SK-N-SH (cell line): ENCODE measurements around the gene IPCEF1. TPM values are rescaled to one million over a fixed set of nuclear protein-coding genes. Genes with fewer than 3 reads are reported as not detected.
A peak's percentile ranks its signal among the peaks of the same experiment; 100 is the strongest.
"Not testable (repeated sequence)": the region's sequence is repeated elsewhere in the genome, so short reads cannot be mapped to it uniquely, and the experiment has no call there.

ENCODE experiments used
- CTCF ChIA-PET: fragments of 300-600, 350-600 bp; formaldehyde crosslinking; extraction: SDS; loops from one replicate; lab custom pipeline; 2021; lab: Yijun Ruan, JAX
- POLR2A ChIA-PET: fragments of 350-600 bp; sonication (Branson Sonifier 250); formaldehyde crosslinking; extraction: SDS; loops from one replicate; lab custom pipeline; 2020; ENCODE audit warnings: antibody characterized with exemption, inconsistent platforms; lab: Yijun Ruan, JAX
- DNase-seq: peaks from one replicate; pipeline ENCODE4 v3.0.0; 2012
- H2AFZ ChIP-seq: fragments of 200-600 bp; sonication (generic); 2 replicates; pipeline ENCODE4 v1.8.1; 2016; ENCODE audit warnings: antibody characterized with exemption, mild to moderate bottlenecking, low read depth
- H3F3A ChIP-seq: fragments of 200-600 bp; sonication (generic); replicated peaks from 2 replicates; pipeline ENCODE3; 2016; ENCODE audit warnings: antibody characterized with exemption, mild to moderate bottlenecking; ENCODE audit not compliant: insufficient read depth
- H3K27ac ChIP-seq, 2 experiments: fragments of 200-500 bp in 1 of 2; fragments of 200-600 bp in 1 of 2; sonication (Bioruptor generic) in 1 of 2; sonication (generic), shearing (Covaris generic) in 1 of 2; 2 replicates each; pipeline versions ENCODE4 v1.5.1 to v1.6.1; 2014 to 2016; ENCODE audit warnings: low read depth in 2 of 2, inconsistent platforms in 1 of 2, low read length in 1 of 2, mild to moderate bottlenecking in 1 of 2, mixed read lengths in 1 of 2
- H3K27me3 ChIP-seq: fragments of 200-600 bp; sonication (generic), shearing (Covaris generic); 2 replicates; pipeline ENCODE4 v1.6.1; 2016; ENCODE audit warnings: mixed run types; ENCODE audit not compliant: insufficient read depth
- H3K36me3 ChIP-seq, 2 experiments: fragments of 200-500 bp in 1 of 2; fragments of 200-600 bp in 1 of 2; sonication (Bioruptor generic) in 1 of 2; sonication (generic) in 1 of 2; replicated peaks in 1 of 2; 2 replicates each; pipeline versions ENCODE3 to v1.5.1; 2014 to 2016; ENCODE audit warnings: low read length in 1 of 2, mild to moderate bottlenecking in 1 of 2; ENCODE audit not compliant: insufficient read depth in 2 of 2, control insufficient read depth in 1 of 2
- H3K4me1 ChIP-seq, 2 experiments: fragments of 200-500 bp in 1 of 2; fragments of 200-600 bp in 1 of 2; sonication (Bioruptor generic) in 1 of 2; sonication (generic), shearing (Covaris generic) in 1 of 2; 2 replicates each; pipeline versions ENCODE4 v1.5.1 to v1.6.1; 2014 to 2016; ENCODE audit warnings: low read depth in 1 of 2, low read length in 1 of 2, mixed run types in 1 of 2; ENCODE audit not compliant: insufficient read depth in 2 of 2, control insufficient read depth in 1 of 2
- H3K4me2 ChIP-seq: fragments of 200-600 bp; sonication (generic), shearing (Covaris generic); 2 replicates; pipeline ENCODE4 v1.6.1; 2017; ENCODE audit warnings: mixed run types
- H3K4me3 ChIP-seq, 2 experiments: fragments of 200-500 bp in 1 of 2; fragments of 200-600 bp in 1 of 2; sonication (Bioruptor generic) in 1 of 2; sonication (generic), shearing (Covaris generic) in 1 of 2; 2 replicates each; pipeline versions ENCODE4 v1.5.1 to v1.8.1; 2014 to 2016; ENCODE audit warnings: low read depth in 2 of 2, inconsistent platforms in 1 of 2, low read length in 1 of 2, mild to moderate bottlenecking in 1 of 2, mixed read lengths in 1 of 2, moderate library complexity in 1 of 2
- H3K79me2 ChIP-seq: fragments of 200-600 bp; sonication (generic); 2 replicates; pipeline ENCODE4 v1.8.1; 2017; ENCODE audit warnings: mild to moderate bottlenecking; ENCODE audit not compliant: insufficient read depth
- H3K9ac ChIP-seq: fragments of 200-600 bp; sonication (generic); 2 replicates; pipeline ENCODE4 v1.6.1; 2017; ENCODE audit warnings: mixed run types
- H3K9me2 ChIP-seq: fragments of 200-600 bp; sonication (generic); 2 replicates; pipeline ENCODE4 v1.6.1; 2017; ENCODE audit warnings: mixed run types
- H3K9me3 ChIP-seq: fragments of 200-600 bp; sonication (generic); 2 replicates; pipeline ENCODE4 v1.6.1; 2017; ENCODE audit warnings: mixed run types, mild to moderate bottlenecking, moderate library complexity
- H4K20me1 ChIP-seq: fragments of 200-600 bp; sonication (generic); 2 replicates; pipeline ENCODE4 v1.6.1; 2017; ENCODE audit warnings: mild to moderate bottlenecking, mixed run types; ENCODE audit not compliant: insufficient read depth
- CHD2 ChIP-seq: fragments of 150-350 bp; IDR thresholded peaks from 2 replicates; pipeline ENCODE4 v1.6.1; 2018; ENCODE audit warnings: low read length; ENCODE audit not compliant: partially characterized antibody
- EP300 ChIP-seq, 2 experiments: IDR thresholded peaks; 2 replicates each; pipeline versions ENCODE4 v1.4.0 to v1.6.1; 2012; ENCODE audit warnings: borderline replicate concordance in 1 of 2, low read depth in 1 of 2, low read length in 1 of 2
- EZH2phosphoT487 ChIP-seq: fragments of 200-600 bp; sonication (generic); IDR thresholded peaks from 2 replicates; pipeline ENCODE4 v1.6.1; 2017; ENCODE audit warnings: low read depth, mixed run types, mild to moderate bottlenecking, antibody characterized with exemption, moderate library complexity, borderline replicate concordance
- FOSL2 ChIP-seq: IDR thresholded peaks from 2 replicates; pipeline ENCODE4 v1.4.0; 2012; ENCODE audit warnings: low read depth, mild to moderate bottlenecking, moderate library complexity, borderline replicate concordance
- JUND ChIP-seq: IDR thresholded peaks from 2 replicates; pipeline ENCODE4 v1.4.0; 2012
- MEF2A ChIP-seq: IDR thresholded peaks from 2 replicates; pipeline ENCODE4 v1.4.0; 2012; ENCODE audit warnings: low read depth, borderline replicate concordance
- MXI1 ChIP-seq: IDR thresholded peaks from 2 replicates; pipeline ENCODE4 v1.6.1; 2012; ENCODE audit warnings: mild to moderate bottlenecking, low read depth, low read length, improper control_type of control experiment
- NRF1 ChIP-seq: IDR thresholded peaks from 2 replicates; pipeline ENCODE4 v1.6.1; 2012; ENCODE audit warnings: low read depth, mild to moderate bottlenecking, low read length
- POLR2AphosphoS5 ChIP-seq: IDR thresholded peaks from 2 replicates; pipeline ENCODE4 v1.6.1; 2012; ENCODE audit warnings: low read depth, low read length
- RAD21 ChIP-seq: IDR thresholded peaks from 2 replicates; pipeline ENCODE4 v1.6.1; 2012; ENCODE audit warnings: mild to moderate bottlenecking, low read length
- RCOR1 ChIP-seq: fragments of 150-350 bp; IDR thresholded peaks from 2 replicates; pipeline ENCODE4 v1.6.1; 2017; ENCODE audit warnings: antibody characterized with exemption, low read length
- RFX5 ChIP-seq: IDR thresholded peaks from 2 replicates; pipeline ENCODE4 v1.6.1; 2012; ENCODE audit warnings: mild to moderate bottlenecking, improper control_type of control experiment, low read length
- RXRA ChIP-seq: IDR thresholded peaks from 2 replicates; pipeline ENCODE4 v1.4.0; 2012; ENCODE audit warnings: low read depth, mild to moderate bottlenecking, borderline replicate concordance
- SIN3A ChIP-seq: IDR thresholded peaks from 2 replicates; pipeline ENCODE4 v1.6.1; 2012; ENCODE audit warnings: low read depth, mild to moderate bottlenecking, low read length, moderate library complexity, borderline replicate concordance
- SMC3 ChIP-seq: IDR thresholded peaks from 2 replicates; pipeline ENCODE4 v1.6.1; 2012; ENCODE audit warnings: low read depth, low read length, improper control_type of control experiment
- TAF1 ChIP-seq: IDR thresholded peaks from 2 replicates; pipeline ENCODE4 v1.6.1; 2012; ENCODE audit warnings: low read depth, mild to moderate bottlenecking, low read length, moderate library complexity, borderline replicate concordance
- TCF12 ChIP-seq: IDR thresholded peaks from 2 replicates; pipeline ENCODE4 v1.4.0; 2012
- TEAD4 ChIP-seq: IDR thresholded peaks from 2 replicates; pipeline ENCODE4 v1.4.0; 2012; ENCODE audit warnings: mild to moderate bottlenecking, borderline replicate concordance; ENCODE audit not compliant: insufficient read depth
- WGBS: methylation state at CpG from one replicate; pipeline ENCODE4 v1.1.6; 2017; ENCODE audit warnings: low lambda C conversion rate; 5-methylcytosine and 5-hydroxymethylcytosine counted together
- polyA plus RNA-seq, 3 experiments: library from polyadenylated mRNA; depleted of rRNA; stranded (reverse); fragments of >200 nt; gene quantifications; 2 replicates each; pipeline ENCODE4 v1.2.3, GENCODE V29; 2012
- TF ChIP-seq, protein P1 (sequence below): fragments of 150-350 bp; IDR thresholded peaks from 2 replicates; pipeline ENCODE4 v1.6.1; 2017; ENCODE audit warnings: antibody characterized with exemption, low read length, low read depth, borderline replicate concordance
- TF ChIP-seq, protein P2 (sequence below): IDR thresholded peaks from 2 replicates; pipeline ENCODE4; 2012
- TF ChIP-seq, protein P3 (sequence below): IDR thresholded peaks from 2 replicates; pipeline ENCODE4 v1.4.0; 2012; ENCODE audit warnings: low read depth, borderline replicate concordance
- TF ChIP-seq, protein P4 (sequence below): fragments of 150-350 bp; IDR thresholded peaks from 2 replicates; pipeline ENCODE4 v1.6.1; 2016; ENCODE audit warnings: mild to moderate bottlenecking, low read depth, low read length

IPCEF1 gene
- polyA plus RNA-seq, 1 of the 3 experiments (the other 2 are of a cell fraction): not detected

DNA sequence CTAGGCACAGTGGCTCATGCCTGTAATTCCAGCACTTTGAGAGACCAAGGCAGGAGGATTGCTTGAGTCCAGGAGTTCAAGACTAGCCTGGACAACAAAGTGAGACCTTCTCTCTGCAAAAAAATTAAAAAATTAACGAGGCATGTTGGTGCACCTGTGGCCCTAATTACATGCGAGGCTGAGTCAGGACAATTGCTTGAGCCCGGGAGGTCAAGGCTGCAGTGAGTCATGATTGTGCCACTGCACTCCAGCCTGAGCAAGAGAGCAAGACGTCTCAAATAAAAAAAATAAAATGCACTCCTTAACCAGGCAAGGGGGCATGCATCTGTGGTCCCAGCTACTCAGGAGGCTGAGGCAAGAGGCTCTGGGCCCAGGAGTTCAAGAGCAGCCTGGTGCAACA, 53.0 kb downstream of the IPCEF1 start:
- H3K4me2 ChIP-seq, H2AFZ ChIP-seq, H3K4me3 ChIP-seq, DNase-seq, H3K36me3 ChIP-seq, H3K27me3 ChIP-seq, H3K9ac ChIP-seq, H3F3A ChIP-seq, H3K27ac ChIP-seq, H3K9me2 ChIP-seq, H3K79me2 ChIP-seq, CTCF ChIA-PET, H4K20me1 ChIP-seq, H3K4me1 ChIP-seq, POLR2A ChIA-PET, H3K9me3 ChIP-seq: not testable (repeated sequence)
- TF ChIP-seq JUND: peak; percentile 31; the same call in 1 of the 2 replicates
- TF ChIP-seq TCF12: peak; percentile 45; the same call in 1 of the 2 replicates
- peak; percentile 44; the same call in 1 of the 2 replicates for TF ChIP-seq FOSL2
- WGBS: 31% methylated on average over 4 of the region's 4 CpGs

DNA sequence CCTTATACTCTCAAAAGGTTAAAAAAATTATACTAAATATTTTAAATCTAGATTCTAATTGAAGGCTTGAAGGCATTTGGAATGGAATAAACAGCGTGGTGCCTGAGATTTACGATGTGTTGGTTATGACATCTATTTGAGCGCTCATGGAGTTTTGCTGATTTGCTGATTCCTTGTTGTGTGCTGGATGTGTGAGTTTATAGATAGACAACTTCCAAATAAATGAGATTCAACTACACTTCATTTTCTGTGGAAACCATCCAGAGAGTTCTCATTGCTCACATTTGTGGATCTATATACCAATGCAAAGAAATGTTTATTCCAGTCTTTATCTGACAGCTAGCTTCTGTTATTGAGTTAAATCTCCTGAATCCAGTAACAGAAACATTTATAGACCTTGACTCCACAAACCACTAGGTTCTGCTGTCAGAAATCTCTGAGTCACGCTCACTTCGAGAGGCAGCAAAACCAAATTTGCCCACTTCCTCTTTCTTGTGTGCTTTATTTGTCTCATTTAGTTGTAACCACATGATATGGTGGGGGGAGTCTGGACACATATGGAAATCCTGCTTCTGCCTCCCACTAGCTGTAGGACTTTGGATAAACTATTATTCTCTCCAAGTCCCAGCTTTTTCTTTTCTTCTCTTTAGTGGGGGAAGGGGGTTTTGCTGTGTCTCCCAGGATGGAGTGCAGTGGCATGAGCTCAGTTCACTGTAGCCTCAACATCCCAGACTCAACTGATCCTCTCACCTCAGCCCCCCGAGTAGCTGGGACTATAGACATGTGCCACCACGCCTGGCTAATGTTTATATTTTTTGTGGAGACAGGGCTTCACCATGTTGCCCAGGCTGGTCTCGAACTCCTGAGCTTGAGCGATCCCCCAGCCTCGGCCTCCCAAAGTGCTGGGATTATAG, 54.5 kb downstream of the IPCEF1 start:
- H3K4me2 ChIP-seq: peak overlapping the region; percentile 1; the same call in 1 of the 2 replicates
- H3K36me3 ChIP-seq: no peaks in the 10 kb centered on the region
- H3K9ac ChIP-seq: no peak overlapping the region
- no peaks in the 10 kb centered on the region for H3K9me2 ChIP-seq
- H3K4me1 ChIP-seq: peaks cover 0 to 4% of the 10 kb centered on the region in 2 experiments; a peak in 1 of 4 replicates
- H4K20me1 ChIP-seq: no peaks in the 10 kb centered on the region
- no peaks in the 10 kb centered on the region for H3K9me3 ChIP-seq
- ChIA-PET POLR2A (no interaction called here), CTCF (interaction anchor here (1.3 kb wide), 1 partner anchor 209 kb away, joined by 3 read pairs; the partner anchor contains the start of gene CNKSR3)
- 83% methylated on average over 10 of the region's 10 CpGs for WGBS
- no peak for DNase-seq
- no peaks in the 10 kb centered on the region for H3K79me2 ChIP-seq
- no peak overlapping the region for H3K4me3 ChIP-seq
- H2AFZ ChIP-seq: no peak overlapping the region
- H3F3A ChIP-seq: peaks cover 19% of the 10 kb centered on the region
- no peaks in the 10 kb centered on the region for H3K27me3 ChIP-seq
- peak overlapping the region in 1 of 2 experiments; percentile 48; a peak in 1 of 4 replicates for H3K27ac ChIP-seq
- TF ChIP-seq EP300 (IDR thresholded peaks at IDR 0.05; ENCODE audit: borderline replicate concordance in 1 of 2, low read depth in 1 of 2, low read length in 1 of 2) (no peak), CHD2 (no peak), RFX5 (no peak), TEAD4 (no peak), SMC3 (no peak), POLR2AphosphoS5 (no peak), RXRA (no peak), NRF1 (no peak), TCF12 (peak; percentile 37; the same call in 1 of the 2 replicates), MEF2A (no peak), JUND (peak; percentile 26; the same call in 1 of the 2 replicates), EZH2phosphoT487 (no peak), TAF1 (no peak), MXI1 (no peak), RCOR1 (no peak), SIN3A (no peak; the same call in 1 of the 2 replicates), RAD21 (no peak)
- TF ChIP-seq, protein P1, sequence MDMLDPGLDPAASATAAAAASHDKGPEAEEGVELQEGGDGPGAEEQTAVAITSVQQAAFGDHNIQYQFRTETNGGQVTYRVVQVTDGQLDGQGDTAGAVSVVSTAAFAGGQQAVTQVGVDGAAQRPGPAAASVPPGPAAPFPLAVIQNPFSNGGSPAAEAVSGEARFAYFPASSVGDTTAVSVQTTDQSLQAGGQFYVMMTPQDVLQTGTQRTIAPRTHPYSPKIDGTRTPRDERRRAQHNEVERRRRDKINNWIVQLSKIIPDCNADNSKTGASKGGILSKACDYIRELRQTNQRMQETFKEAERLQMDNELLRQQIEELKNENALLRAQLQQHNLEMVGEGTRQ: no peak
- TF ChIP-seq, protein P2, sequence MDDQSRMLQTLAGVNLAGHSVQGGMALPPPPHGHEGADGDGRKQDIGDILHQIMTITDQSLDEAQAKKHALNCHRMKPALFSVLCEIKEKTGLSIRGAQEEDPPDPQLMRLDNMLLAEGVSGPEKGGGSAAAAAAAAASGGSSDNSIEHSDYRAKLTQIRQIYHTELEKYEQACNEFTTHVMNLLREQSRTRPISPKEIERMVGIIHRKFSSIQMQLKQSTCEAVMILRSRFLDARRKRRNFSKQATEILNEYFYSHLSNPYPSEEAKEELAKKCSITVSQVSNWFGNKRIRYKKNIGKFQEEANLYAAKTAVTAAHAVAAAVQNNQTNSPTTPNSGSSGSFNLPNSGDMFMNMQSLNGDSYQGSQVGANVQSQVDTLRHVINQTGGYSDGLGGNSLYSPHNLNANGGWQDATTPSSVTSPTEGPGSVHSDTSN: peak; percentile 42; the same call in 1 of the 2 replicates
- TF ChIP-seq, protein P3, sequence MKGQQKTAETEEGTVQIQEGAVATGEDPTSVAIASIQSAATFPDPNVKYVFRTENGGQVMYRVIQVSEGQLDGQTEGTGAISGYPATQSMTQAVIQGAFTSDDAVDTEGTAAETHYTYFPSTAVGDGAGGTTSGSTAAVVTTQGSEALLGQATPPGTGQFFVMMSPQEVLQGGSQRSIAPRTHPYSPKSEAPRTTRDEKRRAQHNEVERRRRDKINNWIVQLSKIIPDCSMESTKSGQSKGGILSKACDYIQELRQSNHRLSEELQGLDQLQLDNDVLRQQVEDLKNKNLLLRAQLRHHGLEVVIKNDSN: no peak
- TF ChIP-seq, protein P4, sequence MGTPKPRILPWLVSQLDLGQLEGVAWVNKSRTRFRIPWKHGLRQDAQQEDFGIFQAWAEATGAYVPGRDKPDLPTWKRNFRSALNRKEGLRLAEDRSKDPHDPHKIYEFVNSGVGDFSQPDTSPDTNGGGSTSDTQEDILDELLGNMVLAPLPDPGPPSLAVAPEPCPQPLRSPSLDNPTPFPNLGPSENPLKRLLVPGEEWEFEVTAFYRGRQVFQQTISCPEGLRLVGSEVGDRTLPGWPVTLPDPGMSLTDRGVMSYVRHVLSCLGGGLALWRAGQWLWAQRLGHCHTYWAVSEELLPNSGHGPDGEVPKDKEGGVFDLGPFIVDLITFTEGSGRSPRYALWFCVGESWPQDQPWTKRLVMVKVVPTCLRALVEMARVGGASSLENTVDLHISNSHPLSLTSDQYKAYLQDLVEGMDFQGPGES: no peak
